ENCODE results near the gene POLR2B. TPM values are rescaled to one million over a fixed set of nuclear protein-coding genes. Genes with fewer than 3 reads are reported as not detected.

Gene POLR2B
- total RNA-seq, 1 experiment from 2014 or later = 129 TPM

GRCh38 chr4:57070461-57070860 lies 91.8 kb downstream of the POLR2B start:
- TF ChIP-seq CEBPB (IDR thresholded peaks at IDR 0.05; ENCODE audit: low read depth) = no peak
- TF ChIP-seq CBX3 (IDR thresholded peaks at IDR 0.05; ENCODE audit: low read depth) = no peak
- no peak for TF ChIP-seq CTCF (IDR thresholded peaks at IDR 0.05 in 2 of 3, conservative IDR thresholded peaks at IDR 0.05 in 1 of 3; ENCODE audit: borderline replicate concordance in 1 of 3, insufficient read depth in 1 of 3, low read depth in 2 of 3, low read length in 2 of 3)
- no peak for TF ChIP-seq RAD21 (IDR thresholded peaks at IDR 0.05; ENCODE audit: low read depth)
- no peak for TF ChIP-seq EZH2 (IDR thresholded peaks at IDR 0.05)
- no peak for TF ChIP-seq SP1 (IDR thresholded peaks at IDR 0.05; ENCODE audit: low read depth)
- TF ChIP-seq POLR2AphosphoS5 (IDR thresholded peaks at IDR 0.05; ENCODE audit: low read depth, low read length) = no peak
- no peak for TF ChIP-seq REST (IDR thresholded peaks at IDR 0.05; ENCODE audit: low read depth)
- TF ChIP-seq YY1 (IDR thresholded peaks at IDR 0.05; ENCODE audit: extremely low read depth, insufficient replicate concordance, low read depth, low read length) = no peak
- no peak for TF ChIP-seq TCF7L2 (IDR thresholded peaks at IDR 0.05; ENCODE audit: borderline replicate concordance, extremely low read depth, insufficient read depth, insufficient read length)
- TF ChIP-seq FOSL1 (IDR thresholded peaks at IDR 0.05; ENCODE audit: low read depth) = no peak
- no peak for TF ChIP-seq EZH2phosphoT487 (IDR thresholded peaks at IDR 0.05; ENCODE audit: borderline replicate concordance)
- no peak for TF ChIP-seq ZFX (IDR thresholded peaks at IDR 0.05)
- TF ChIP-seq SIN3A (IDR thresholded peaks at IDR 0.05; ENCODE audit: low read depth) = no peak
- no peak for TF ChIP-seq EGR1 (IDR thresholded peaks at IDR 0.05; ENCODE audit: low read depth)
- TF ChIP-seq ELF1 (IDR thresholded peaks at IDR 0.05; ENCODE audit: borderline replicate concordance, low read depth) = no peak
- H3K4me1 ChIP-seq (ENCODE audit: control insufficient read depth in 1 of 2, insufficient read depth in 2 of 2, low read length in 2 of 2) = peaks cover 2 to 7% of the 10 kb centered on the region in 2 experiments; a peak in 1 of 4 replicates
- H3K36me3 ChIP-seq (ENCODE audit: control insufficient read depth in 1 of 2, insufficient read depth in 2 of 2, low read length in 2 of 2) = no peaks in the 10 kb centered on the region
- no TSS peak for BruUV-seq (replicated peaks)
- H3K27me3 ChIP-seq (ENCODE audit: insufficient read depth, low read length) = peaks cover 4% of the 10 kb centered on the region; the same call in 1 of the 2 replicates
- POLR2A ChIA-PET = no interaction called here
- H2AFZ ChIP-seq (ENCODE audit: low read depth, low read length, poor library complexity, severe bottlenecking) = no peak overlapping the region
- intact Hi-C loops (cut with micrococcal nuclease) = no loop called here
- CTCF ChIA-PET = no interaction called here
- no peak overlapping the region for H3K9ac ChIP-seq (ENCODE audit: low read length)
- DNase-seq (ENCODE audit: low read depth, low spot score) = no peak
- no peaks in the 10 kb centered on the region for H3K9me3 ChIP-seq (ENCODE audit: control insufficient read depth in 1 of 2, insufficient read depth in 1 of 2, low read depth in 1 of 2, low read length in 2 of 2)
- no peak overlapping the region for H3K4me3 ChIP-seq (replicated peaks in 1 of 2; ENCODE audit: low read depth in 1 of 2, low read length in 2 of 2)
- H3K79me2 ChIP-seq (ENCODE audit: insufficient read depth, low read length) = no peaks in the 10 kb centered on the region
- no peaks in the 10 kb centered on the region for H3K9me2 ChIP-seq (ENCODE audit: insufficient read depth)
- RAD21 ChIA-PET (ENCODE audit: low non-redundant PET in 1 of 2, low total read pairs in 2 of 2, uncharacterized antibody in 2 of 2, unreplicated experiment in 2 of 2) = no interaction called here
- H3K27ac ChIP-seq (ENCODE audit: low read depth, low read length) = no peak overlapping the region
- no peak for ATAC-seq
- no peaks in the 10 kb centered on the region for H4K20me1 ChIP-seq (ENCODE audit: insufficient read depth)
- no peak overlapping the region for H3K4me2 ChIP-seq (ENCODE audit: low read length)
